Keratinocyte (primary cell): ENCODE results near the gene PAFAH1B2. TPM values are rescaled to one million over a fixed set of nuclear protein-coding genes. Genes with fewer than 3 reads are reported as not detected.

ENCODE experiments used
- DNase-seq: peaks from one replicate; pipeline ENCODE4 v3.0.0-alpha.2; 2011; ENCODE audit warnings: low read depth, missing footprints, low spot score
- FAIRE-seq: peaks from 2 replicates; lab custom pipeline; 2011; peaks lifted over from hg19 to GRCh38; lab: Jason Lieb, UNC
- H2AFZ ChIP-seq: 2 replicates; pipeline ENCODE4 v1.6.0; 2012; ENCODE audit warnings: low read length, control low read depth, inconsistent platforms; ENCODE audit not compliant: control insufficient read depth
- H3K27ac ChIP-seq: 2 replicates; pipeline ENCODE4 v1.5.1; 2011; ENCODE audit warnings: low read length; ENCODE audit not compliant: control insufficient read depth, insufficient read depth
- H3K27me3 ChIP-seq: 3 replicates; pipeline ENCODE4 v1.6.0; 2011; ENCODE audit warnings: low read length; ENCODE audit not compliant: control insufficient read depth, insufficient read depth; ENCODE audit errors: extremely low read depth
- H3K36me3 ChIP-seq, 2 experiments: 2 replicates in 1 of 2; 3 replicates in 1 of 2; pipeline ENCODE4 v1.5.1; 2011; ENCODE audit warnings: low read length in 2 of 2, mild to moderate bottlenecking in 1 of 2; ENCODE audit not compliant: control insufficient read depth in 2 of 2, insufficient read depth in 2 of 2; ENCODE audit errors: extremely low read depth in 1 of 2
- H3K4me1 ChIP-seq: 3 replicates; pipeline ENCODE4 v1.5.1; 2011; ENCODE audit warnings: low read length; ENCODE audit not compliant: control insufficient read depth, insufficient read depth; ENCODE audit errors: extremely low read depth
- H3K4me2 ChIP-seq: 3 replicates; pipeline ENCODE4 v1.6.0; 2011; ENCODE audit warnings: low read depth, low read length; ENCODE audit not compliant: control insufficient read depth, insufficient read depth; ENCODE audit errors: extremely low read depth
- H3K4me3 ChIP-seq, 3 experiments: fragments of 200-600 bp in 1 of 3; sonication (generic) in 1 of 3; 2 replicates in 2 of 3; 3 replicates in 1 of 3; pipeline ENCODE4 v1.5.1; 2011 to 2016; ENCODE audit warnings: low read length in 3 of 3, mild to moderate bottlenecking in 3 of 3, control low read depth in 2 of 3, inconsistent platforms in 1 of 3, low read depth in 1 of 3, mixed read lengths in 1 of 3, mixed run types in 1 of 3, moderate library complexity in 1 of 3; ENCODE audit not compliant: control insufficient read depth in 2 of 3, insufficient read depth in 2 of 3; ENCODE audit errors: extremely low read depth in 1 of 3
- H3K79me2 ChIP-seq: 2 replicates; pipeline ENCODE4 v1.6.0; 2012; ENCODE audit warnings: low read length; ENCODE audit not compliant: control insufficient read depth, insufficient read depth
- H3K9ac ChIP-seq: 3 replicates; pipeline ENCODE4 v1.6.0; 2011; ENCODE audit warnings: low read length; ENCODE audit not compliant: control insufficient read depth, insufficient read depth; ENCODE audit errors: extremely low read depth
- H3K9me1 ChIP-seq: 3 replicates; pipeline ENCODE4 v1.6.0; 2011; ENCODE audit warnings: low read length; ENCODE audit not compliant: control insufficient read depth, insufficient read depth; ENCODE audit errors: extremely low read depth
- H3K9me3 ChIP-seq: 2 replicates; pipeline ENCODE4 v1.5.1; 2012; ENCODE audit warnings: low read depth, low read length; ENCODE audit not compliant: control insufficient read depth
- H4K20me1 ChIP-seq: 3 replicates; pipeline ENCODE4 v1.6.0; 2011; ENCODE audit warnings: low read length; ENCODE audit not compliant: control insufficient read depth, insufficient read depth; ENCODE audit errors: extremely low read depth
- CTCF ChIP-seq, 3 experiments: IDR thresholded peaks in 1 of 3; conservative IDR thresholded peaks in 1 of 3; optimal IDR thresholded peaks in 1 of 3; 2 replicates in 2 of 3; 3 replicates in 1 of 3; pipeline versions ENCODE3 to v1.5.1; 2011; ENCODE audit warnings: low read length in 3 of 3, mild to moderate bottlenecking in 3 of 3, moderate library complexity in 2 of 3, control low read depth in 1 of 3, inconsistent platforms in 1 of 3; ENCODE audit not compliant: insufficient read depth in 2 of 3; ENCODE audit errors: extremely low read depth in 1 of 3
- EZH2 ChIP-seq: IDR thresholded peaks from one replicate; pipeline ENCODE4 v1.6.1; 2012; ENCODE audit warnings: inconsistent platforms, mild to moderate bottlenecking, low read length, moderate library complexity
- dilution Hi-C: fragments of 300-500 bp; cut with MboI; formaldehyde crosslinking; loops from one replicate; pipeline ENCODE4 v1.7.0; 2020; ENCODE audit warnings: low sequenced_read_pairs; ENCODE audit not compliant: extremely low pct_ligation_motif_present
- polyA plus RNA-seq, 5 experiments: library from polyadenylated mRNA; depleted of rRNA in 3 of 5; stranded (reverse) in 3 of 5; stranded (forward) in 1 of 5; unstranded in 1 of 5; fragments of >200 nt; gene quantifications; 1 replicate in 1 of 5; 2 replicates in 3 of 5; 3 replicates in 1 of 5; pipeline versions ENCODE4 v1.2.1 to v1.2.3, GENCODE V29; 2011 to 2012; ENCODE audit warnings: missing spikeins in 2 of 5, low read depth in 1 of 5, low replicate concordance in 1 of 5

Gene PAFAH1B2
- polyA plus RNA-seq, 1 donor (not counting 4 experiments of a cell fraction or from before 2014, with no cell fraction given) = 76.4 TPM

- no peak overlapping the region for H3K4me3 ChIP-seq
- FAIRE-seq (no peak), DNase-seq (no peak)
- H3K9ac ChIP-seq = no peak overlapping the region
- H3K27me3 ChIP-seq = no peaks in the 10 kb centered on the region
- dilution Hi-C loops = no loop called here
- H3K36me3 ChIP-seq = peaks cover 14 to 18% of the 10 kb centered on the region in 2 experiments
- H3K4me1 ChIP-seq = peaks cover 7% of the 10 kb centered on the region
- peaks cover 3% of the 10 kb centered on the region for H4K20me1 ChIP-seq
- peaks cover 15% of the 10 kb centered on the region for H3K79me2 ChIP-seq
- H3K4me2 ChIP-seq = no peak overlapping the region
- no peak overlapping the region for H3K27ac ChIP-seq
- TF ChIP-seq CTCF (optimal IDR thresholded peaks at IDR 0.05 in 1 of 3, IDR thresholded peaks at IDR 0.05 in 1 of 3, conservative IDR thresholded peaks at IDR 0.05 in 1 of 3; ENCODE audit: extremely low read depth in 1 of 3, insufficient read depth in 2 of 3, low read length in 3 of 3) = no peak
- H3K9me1 ChIP-seq = no peaks in the 10 kb centered on the region
- no peaks in the 10 kb centered on the region for H3K9me3 ChIP-seq
- no peak overlapping the region for H2AFZ ChIP-seq
These were observed 26.1 kb downstream of the PAFAH1B2 start for GRCh38 chr11:117170210-117170609.

- H3K27me3 ChIP-seq = no peaks in the 10 kb centered on the region
- peaks cover 10 to 17% of the 10 kb centered on the region in 2 experiments for H3K36me3 ChIP-seq
- no peak overlapping the region for H2AFZ ChIP-seq
- H3K79me2 ChIP-seq = peaks cover 10% of the 10 kb centered on the region
- peaks cover 3% of the 10 kb centered on the region for H4K20me1 ChIP-seq
- dilution Hi-C loops = no loop called here
- peaks cover 7% of the 10 kb centered on the region for H3K4me1 ChIP-seq
- H3K4me3 ChIP-seq = no peak overlapping the region
- no peak overlapping the region for H3K4me2 ChIP-seq
- H3K27ac ChIP-seq = no peak overlapping the region
- FAIRE-seq (no peak), DNase-seq (no peak)
- H3K9me1 ChIP-seq = no peaks in the 10 kb centered on the region
- no peak overlapping the region for H3K9ac ChIP-seq
- H3K9me3 ChIP-seq = no peaks in the 10 kb centered on the region
- no peak for TF ChIP-seq EZH2
- TF ChIP-seq CTCF (optimal IDR thresholded peaks at IDR 0.05 in 1 of 3, IDR thresholded peaks at IDR 0.05 in 1 of 3, conservative IDR thresholded peaks at IDR 0.05 in 1 of 3; ENCODE audit: extremely low read depth in 1 of 3, insufficient read depth in 2 of 3, low read length in 3 of 3) = no peak
These were observed 26.9 kb downstream of the PAFAH1B2 start for GRCh38 chr11:117171007-117171403.
